Activated CD8-positive, alpha-beta T cell treated with anti-CD3 and anti-CD28 coated beads, Interleukin-2, amount 10 ng/mL, durations not matched to agents 7 days and 5 days (primary cell): ENCODE results near the gene CUL2. TPM values are rescaled to one million over a fixed set of nuclear protein-coding genes. Genes with fewer than 3 reads are reported as not detected.

Source experiments
- ATAC-seq: fragments of 150-1000 bp; cut with Tn5 transposase; one replicate; pipeline ENCODE4 v1.10.0; 2021; ENCODE audit warnings: moderate library complexity
- CTCF ChIA-PET: fragments of 350-600 bp; sonication (Branson Sonifier 250); formaldehyde crosslinking; loops from one replicate; lab custom pipeline; 2021; ENCODE audit warnings: antibody characterized with exemption; lab: Charles Lee
- POLR2A ChIA-PET: fragments of 350-600 bp; sonication (Branson Sonifier 250); formaldehyde crosslinking; loops from one replicate; lab custom pipeline; 2021; ENCODE audit warnings: antibody characterized with exemption; lab: Charles Lee
- DNase-seq: peaks from one replicate; pipeline ENCODE4 v3.0.0-alpha.2; 2020
- H3K27ac Mint-ChIP-seq: one replicate; pipeline ENCODE4 v1.8.0; 2021; ENCODE audit warnings: mild to moderate bottlenecking, mixed read lengths
- H3K27me3 Mint-ChIP-seq: one replicate; pipeline ENCODE4 v1.8.0; 2021; ENCODE audit warnings: low read depth, mixed read lengths
- H3K36me3 Mint-ChIP-seq: one replicate; pipeline ENCODE4 v1.8.0; 2021; ENCODE audit warnings: low read depth, mixed read lengths
- H3K4me1 Mint-ChIP-seq: one replicate; pipeline ENCODE4 v1.8.0; 2021; ENCODE audit warnings: low read depth, mixed read lengths
- H3K4me3 Mint-ChIP-seq: one replicate; pipeline ENCODE4 v1.8.0; 2021; ENCODE audit warnings: mild to moderate bottlenecking, mixed read lengths
- H3K9me3 Mint-ChIP-seq: one replicate; pipeline ENCODE4 v1.8.0; 2022; ENCODE audit warnings: mixed read lengths; ENCODE audit not compliant: insufficient read depth
- total RNA-seq, 2 experiments: library from RNA; stranded (reverse); gene quantifications; one replicate each; pipeline ENCODE4 v1.2.3, GENCODE V29; 2021

The CUL2 gene
- total RNA-seq, 2 experiments from 2014 or later: 33.8 to 38.7 TPM

DNA sequence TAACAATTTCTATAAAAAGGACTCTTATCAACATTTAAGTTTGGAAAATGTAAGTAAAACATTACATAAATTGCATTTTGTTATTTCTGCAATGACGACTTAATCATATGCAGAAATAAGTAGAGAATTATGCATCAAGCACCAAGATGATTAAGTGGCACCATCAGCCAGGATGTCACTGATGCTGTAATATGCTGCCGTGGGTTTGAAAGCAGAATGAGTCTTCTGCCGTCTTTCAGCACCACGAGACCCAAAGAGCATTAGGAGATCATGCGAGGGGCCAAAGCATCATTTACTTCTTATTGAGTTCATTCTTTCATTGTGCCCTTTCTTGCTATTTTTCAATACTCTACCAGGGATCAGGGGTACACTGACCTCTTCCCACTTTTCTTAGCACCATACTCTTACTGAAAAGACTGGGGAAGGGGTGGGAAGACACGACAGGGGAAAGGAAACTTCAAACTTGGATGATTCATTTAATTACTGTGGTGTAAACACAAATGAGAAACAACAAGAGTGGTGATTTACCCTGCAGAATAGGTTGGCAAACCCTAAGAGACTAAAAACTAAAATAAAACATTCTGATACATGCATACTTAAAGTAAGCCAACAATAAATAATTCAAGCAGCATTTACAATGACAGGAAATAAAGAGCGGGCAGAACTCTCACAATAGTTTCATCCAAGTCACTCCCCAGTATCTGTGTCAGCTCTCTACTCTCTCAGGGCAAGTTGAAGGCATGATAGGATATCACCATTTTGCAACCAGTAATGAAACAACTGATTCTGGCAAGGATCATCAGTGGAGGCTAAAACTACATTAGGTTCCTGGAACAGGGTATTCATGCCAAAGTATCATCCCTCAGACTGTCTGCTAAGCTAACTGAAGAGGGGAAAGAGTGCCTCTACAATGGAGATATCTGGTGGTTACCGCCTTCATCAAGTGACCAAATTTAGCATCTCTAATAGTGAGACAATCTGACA is 70.8 kb downstream of the CUL2 start:
- Mint-ChIP-seq H3K27me3 (no peaks in the 10 kb centered on the region), H3K9me3 (no peaks in the 10 kb centered on the region), H3K36me3 (peaks cover 21% of the 10 kb centered on the region), H3K4me1 (no peaks in the 10 kb centered on the region), H3K4me3 (no peak overlapping the region), H3K27ac (no peak overlapping the region)
- DNase-seq: no peak
- ChIA-PET POLR2A (no interaction called here), CTCF (no interaction called here)
- ATAC-seq: no peak

DNA sequence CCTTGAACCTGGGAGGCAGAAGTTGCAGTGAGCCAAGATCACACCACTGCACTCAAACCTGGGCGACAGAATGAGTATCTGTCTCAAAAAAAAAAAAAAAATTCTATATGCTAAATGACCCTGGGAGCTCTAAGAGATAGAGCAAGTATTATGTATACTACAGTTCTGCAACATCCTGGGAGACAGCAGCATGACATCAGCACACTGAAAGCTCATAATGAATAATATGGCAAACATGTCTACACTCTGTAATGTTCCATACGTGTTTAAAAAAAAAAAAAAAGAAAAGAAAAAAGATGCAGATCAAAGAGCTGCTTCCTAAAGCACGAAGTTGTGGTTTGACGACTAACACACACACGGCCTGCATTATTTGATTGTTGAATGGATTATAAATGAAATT is 72.5 kb downstream of the CUL2 start:
- no peaks in the 10 kb centered on the region for H3K27me3 Mint-ChIP-seq
- peaks cover 21% of the 10 kb centered on the region for H3K36me3 Mint-ChIP-seq
- DNase-seq: no peak
- ChIA-PET CTCF (interaction anchor here (0.7 to 1.6 kb wide), 3 partner anchors 8 to 23 kb away, joined by 3 to 8 read pairs (median 3); no protein-coding TSS in a partner anchor), POLR2A (interaction anchor here (0.6 kb wide), 2 partner anchors 183 to 221 kb away, joined by 3 read pairs; no protein-coding TSS in a partner anchor)
- H3K4me1 Mint-ChIP-seq: no peaks in the 10 kb centered on the region
- H3K9me3 Mint-ChIP-seq: no peaks in the 10 kb centered on the region
- no peak overlapping the region for H3K4me3 Mint-ChIP-seq
- ATAC-seq: no peak
- no peak overlapping the region for H3K27ac Mint-ChIP-seq

- ATAC-seq (no peak), DNase-seq (no peak)
- Mint-ChIP-seq H3K9me3 (no peaks in the 10 kb centered on the region), H3K27me3 (no peaks in the 10 kb centered on the region), H3K4me1 (no peaks in the 10 kb centered on the region), H3K27ac (no peak overlapping the region), H3K4me3 (no peak overlapping the region), H3K36me3 (peaks cover 21% of the 10 kb centered on the region)
- ChIA-PET POLR2A (no interaction called here), CTCF (interaction anchor here (0.8 kb wide), 1 partner anchor 21 kb away, joined by 3 read pairs; no protein-coding TSS in a partner anchor)
These were observed 74.2 kb downstream of the CUL2 start for GRCh38 chr10:35015843-35016408.

DNA sequence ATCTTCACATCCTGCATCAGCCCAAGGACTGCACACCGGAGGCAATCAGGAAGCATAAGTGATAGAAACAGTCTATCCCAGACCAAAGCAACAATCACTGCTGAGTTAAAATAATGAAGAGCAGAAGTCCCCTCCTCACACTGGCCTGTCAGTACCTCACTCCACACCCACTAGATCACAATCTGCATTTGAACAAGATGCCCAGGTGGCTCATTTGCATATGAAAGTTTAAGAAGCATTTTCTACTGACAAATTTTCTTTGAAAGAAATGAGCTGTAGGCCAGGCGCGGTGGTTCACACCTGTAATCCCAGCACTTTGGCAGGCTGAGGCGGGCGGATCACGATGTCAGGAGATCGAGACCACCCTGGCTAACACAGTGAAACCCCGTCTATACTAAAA is 77.4 kb downstream of the CUL2 start:
- Mint-ChIP-seq H3K9me3 (no peaks in the 10 kb centered on the region), H3K4me1 (no peaks in the 10 kb centered on the region), H3K27ac (no peak overlapping the region), H3K4me3 (no peak overlapping the region), H3K27me3 (no peaks in the 10 kb centered on the region), H3K36me3 (peaks cover 33% of the 10 kb centered on the region)
- DNase-seq: no peak
- POLR2A ChIA-PET: no interaction called here
- ATAC-seq: no peak
- CTCF ChIA-PET: no interaction called here

GRCh38 chr10:35011771-35012191 is 78.4 kb downstream of the CUL2 start:
- DNase-seq (no peak), ATAC-seq (no peak)
- peaks cover 30% of the 10 kb centered on the region for H3K36me3 Mint-ChIP-seq
- ChIA-PET POLR2A (interaction anchor here (0.6 kb wide), 1 partner anchor 24 kb away, joined by 3 read pairs; no protein-coding TSS in a partner anchor), CTCF (no interaction called here)
- no peaks in the 10 kb centered on the region for H3K9me3 Mint-ChIP-seq
- no peaks in the 10 kb centered on the region for H3K4me1 Mint-ChIP-seq
- H3K4me3 Mint-ChIP-seq: no peak overlapping the region
- H3K27ac Mint-ChIP-seq: no peak overlapping the region
- H3K27me3 Mint-ChIP-seq: no peaks in the 10 kb centered on the region

- Mint-ChIP-seq H3K4me1 (no peaks in the 10 kb centered on the region), H3K36me3 (peaks cover 22% of the 10 kb centered on the region), H3K27ac (no peak overlapping the region), H3K4me3 (no peak overlapping the region), H3K27me3 (no peaks in the 10 kb centered on the region), H3K9me3 (no peaks in the 10 kb centered on the region)
- DNase-seq (no peak), ATAC-seq (no peak)
- ChIA-PET POLR2A (interaction anchor here (0.6 kb wide), 1 partner anchor 13 kb away, joined by 4 read pairs; no protein-coding TSS in a partner anchor), CTCF (interaction anchor here (0.5 kb wide), 1 partner anchor 10 kb away, joined by 3 read pairs; no protein-coding TSS in a partner anchor)
These were observed 82.3 kb downstream of the CUL2 start for GRCh38 chr10:35007858-35008301.

GRCh38 chr10:35006836-35007235 is 83.3 kb downstream of the CUL2 start:
- Mint-ChIP-seq H3K27me3 (no peaks in the 10 kb centered on the region), H3K36me3 (peaks cover 17% of the 10 kb centered on the region), H3K27ac (no peak overlapping the region), H3K9me3 (no peaks in the 10 kb centered on the region), H3K4me1 (no peaks in the 10 kb centered on the region), H3K4me3 (no peak overlapping the region)
- POLR2A ChIA-PET: no interaction called here
- DNase-seq: no peak
- ATAC-seq: no peak
- CTCF ChIA-PET: no interaction called here

- ChIA-PET POLR2A (no interaction called here), CTCF (no interaction called here)
- H3K4me3 Mint-ChIP-seq: no peak overlapping the region
- no peaks in the 10 kb centered on the region for H3K27me3 Mint-ChIP-seq
- no peak for DNase-seq
- no peak for ATAC-seq
- no peak overlapping the region for H3K27ac Mint-ChIP-seq
- H3K9me3 Mint-ChIP-seq: no peaks in the 10 kb centered on the region
- peaks cover 13% of the 10 kb centered on the region for H3K36me3 Mint-ChIP-seq
- no peaks in the 10 kb centered on the region for H3K4me1 Mint-ChIP-seq
These were observed 84.3 kb downstream of the CUL2 start for GRCh38 chr10:35005868-35006267.

DNA sequence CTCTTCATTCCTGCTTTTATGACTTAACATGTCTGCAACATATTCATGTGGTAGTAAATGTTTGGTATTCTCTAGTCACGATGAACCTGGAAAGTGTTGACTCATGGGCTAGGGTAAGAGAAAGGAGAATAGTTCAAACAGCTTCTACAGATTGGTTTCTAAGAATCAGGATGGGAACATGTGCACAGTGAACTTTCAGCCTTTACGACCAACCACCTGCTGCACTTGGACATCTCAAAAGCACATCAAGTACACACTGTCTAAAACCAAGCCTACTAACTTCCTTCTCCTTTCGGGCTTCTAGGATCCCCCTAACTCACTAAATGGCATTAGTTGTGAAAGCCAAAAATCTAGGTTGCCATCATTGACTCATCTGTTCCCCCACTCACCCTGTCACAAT is 85.5 kb downstream of the CUL2 start:
- H3K36me3 Mint-ChIP-seq: peaks cover 4% of the 10 kb centered on the region
- ATAC-seq (no peak), DNase-seq (no peak)
- CTCF ChIA-PET: interaction anchor here (2.5 kb wide), 1 partner anchor 10 kb away, joined by 14 read pairs; no protein-coding TSS in a partner anchor
- H3K27ac Mint-ChIP-seq: peak overlapping the region; percentile 12
- POLR2A ChIA-PET: no interaction called here
- no peaks in the 10 kb centered on the region for H3K4me1 Mint-ChIP-seq
- H3K27me3 Mint-ChIP-seq: no peaks in the 10 kb centered on the region
- no peaks in the 10 kb centered on the region for H3K9me3 Mint-ChIP-seq
- no peak overlapping the region for H3K4me3 Mint-ChIP-seq

DNA sequence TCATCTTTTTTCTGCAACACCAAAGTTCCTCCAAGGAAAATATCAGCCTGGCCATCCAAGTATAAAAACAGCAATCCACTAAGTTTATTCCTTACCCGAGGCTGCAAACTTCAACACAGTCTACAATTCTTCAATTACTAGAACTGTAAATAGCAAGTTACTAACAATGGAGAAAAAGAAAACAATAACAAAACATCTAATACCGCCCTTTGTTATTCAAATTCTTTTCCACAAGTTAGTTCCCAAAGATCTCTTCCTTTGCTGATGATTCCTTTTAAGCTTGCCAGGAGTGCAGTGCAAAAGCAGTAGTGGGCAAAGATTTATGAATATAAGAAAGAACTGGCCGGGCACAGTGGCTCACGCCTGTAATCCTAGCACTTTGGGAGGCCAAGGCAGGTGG is 86.2 kb downstream of the CUL2 start:
- H3K9me3 Mint-ChIP-seq: no peaks in the 10 kb centered on the region
- no peak overlapping the region for H3K27ac Mint-ChIP-seq
- no peaks in the 10 kb centered on the region for H3K4me1 Mint-ChIP-seq
- ChIA-PET POLR2A (no interaction called here), CTCF (interaction anchor here (2.5 kb wide), 1 partner anchor 9 kb away, joined by 14 read pairs; no protein-coding TSS in a partner anchor)
- no peaks in the 10 kb centered on the region for H3K27me3 Mint-ChIP-seq
- ATAC-seq (no peak), DNase-seq (no peak)
- peaks cover 4% of the 10 kb centered on the region for H3K36me3 Mint-ChIP-seq
- no peak overlapping the region for H3K4me3 Mint-ChIP-seq

- Mint-ChIP-seq H3K27ac (no peak overlapping the region), H3K4me1 (peaks cover 6% of the 10 kb centered on the region), H3K9me3 (no peaks in the 10 kb centered on the region), H3K27me3 (no peaks in the 10 kb centered on the region), H3K36me3 (no peaks in the 10 kb centered on the region), H3K4me3 (no peak overlapping the region)
- POLR2A ChIA-PET: no interaction called here
- ATAC-seq: no peak
- CTCF ChIA-PET: no interaction called here
- no peak for DNase-seq
These were observed 89.2 kb downstream of the CUL2 start for GRCh38 chr10:35000936-35001335.

GRCh38 chr10:34999532-34999931 is 90.6 kb downstream of the CUL2 start:
- H3K4me1 Mint-ChIP-seq: peaks cover 12% of the 10 kb centered on the region
- DNase-seq (no peak), ATAC-seq (no peak)
- no peaks in the 10 kb centered on the region for H3K9me3 Mint-ChIP-seq
- no peak overlapping the region for H3K27ac Mint-ChIP-seq
- H3K4me3 Mint-ChIP-seq: no peak overlapping the region
- ChIA-PET CTCF (interaction anchor here (1.1 kb wide), 1 partner anchor 196 kb away, joined by 3 read pairs; no protein-coding TSS in a partner anchor), POLR2A (no interaction called here)
- no peaks in the 10 kb centered on the region for H3K36me3 Mint-ChIP-seq
- no peaks in the 10 kb centered on the region for H3K27me3 Mint-ChIP-seq
